CD4-positive, alpha-beta T cell treated with Interleukin-15 for 1 hour (primary cell): Measurements from ENCODE around the gene VPS26C.
"Not testable (repeated sequence)": the region's sequence is repeated elsewhere in the genome, so short reads cannot be mapped to it uniquely, and the experiment has no call there.

Experiments used
- DNase-seq: peaks from one replicate; pipeline ENCODE4 v3.0.0-alpha.2; 2020

Gene VPS26C

DNA sequence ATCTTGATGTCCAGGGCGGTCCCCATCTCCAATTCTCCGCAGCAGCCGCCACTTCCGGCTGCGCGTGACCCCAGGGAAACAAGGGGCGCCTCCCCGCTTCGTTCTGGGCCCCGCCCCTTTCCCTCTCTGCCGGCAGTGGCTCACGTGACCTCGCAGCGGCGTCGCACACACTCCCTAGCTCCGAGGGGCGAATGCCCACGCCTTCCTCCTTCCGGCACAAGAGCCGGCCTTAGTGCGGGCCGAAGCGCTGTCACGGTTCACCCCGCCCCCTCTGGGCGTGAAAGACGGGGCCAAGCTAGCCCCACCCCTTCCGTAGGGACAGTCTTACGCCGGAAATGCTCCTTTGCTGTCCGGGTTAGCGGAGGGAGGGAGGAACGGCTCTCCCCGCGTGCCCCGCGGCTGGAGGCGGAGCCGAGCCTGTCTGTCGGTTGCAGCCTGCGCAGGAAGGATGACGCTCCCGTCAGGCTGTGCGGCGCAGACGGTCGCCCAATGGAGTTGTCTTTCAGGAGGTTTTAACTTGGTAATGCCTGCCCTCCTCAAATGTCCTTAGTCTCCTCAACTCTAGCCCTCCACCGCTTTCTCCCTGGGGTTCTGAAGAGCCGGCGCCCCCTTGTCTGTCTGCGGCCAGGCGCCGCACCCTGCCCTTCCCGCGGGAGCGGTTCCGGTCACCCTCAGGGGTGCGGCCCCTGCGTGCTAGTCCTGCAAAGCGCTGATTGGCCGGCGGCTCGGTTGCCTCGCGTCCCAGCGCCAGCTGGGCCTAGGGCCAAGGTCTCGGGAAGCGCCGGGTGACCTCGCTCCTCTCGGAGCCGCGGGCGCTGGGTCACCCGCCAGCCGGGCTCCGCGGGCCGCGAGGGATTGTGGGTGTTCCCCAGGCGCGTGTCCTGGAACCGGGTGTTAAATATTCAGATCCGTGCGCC lies at the start of gene VPS26C:
VPS26C (minus strand) TSS at position 66 of the 917 bp plus-strand sequence; CDS start at position 26, 40 bp downstream.
- peak; percentile 100 for DNase-seq

DNA sequence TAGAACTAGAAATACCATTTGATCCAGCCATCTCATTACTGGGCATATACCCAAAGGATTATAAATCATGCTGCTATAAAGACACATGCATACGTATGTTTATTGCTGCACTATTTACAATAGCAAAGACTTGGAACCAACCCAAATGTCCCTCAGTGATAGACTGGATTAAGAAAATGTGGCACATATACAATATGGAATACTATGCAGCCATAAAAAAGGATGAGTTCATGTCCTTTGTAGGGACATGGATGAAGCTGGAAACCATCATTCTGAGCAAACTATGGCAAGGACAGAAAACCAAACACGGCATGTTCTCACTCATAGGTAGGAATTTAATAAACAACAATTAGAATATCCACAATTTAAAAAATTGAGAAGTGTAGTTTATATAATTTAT lies 48.9 kb upstream of the VPS26C start:
- DNase-seq = not testable (repeated sequence)

DNA sequence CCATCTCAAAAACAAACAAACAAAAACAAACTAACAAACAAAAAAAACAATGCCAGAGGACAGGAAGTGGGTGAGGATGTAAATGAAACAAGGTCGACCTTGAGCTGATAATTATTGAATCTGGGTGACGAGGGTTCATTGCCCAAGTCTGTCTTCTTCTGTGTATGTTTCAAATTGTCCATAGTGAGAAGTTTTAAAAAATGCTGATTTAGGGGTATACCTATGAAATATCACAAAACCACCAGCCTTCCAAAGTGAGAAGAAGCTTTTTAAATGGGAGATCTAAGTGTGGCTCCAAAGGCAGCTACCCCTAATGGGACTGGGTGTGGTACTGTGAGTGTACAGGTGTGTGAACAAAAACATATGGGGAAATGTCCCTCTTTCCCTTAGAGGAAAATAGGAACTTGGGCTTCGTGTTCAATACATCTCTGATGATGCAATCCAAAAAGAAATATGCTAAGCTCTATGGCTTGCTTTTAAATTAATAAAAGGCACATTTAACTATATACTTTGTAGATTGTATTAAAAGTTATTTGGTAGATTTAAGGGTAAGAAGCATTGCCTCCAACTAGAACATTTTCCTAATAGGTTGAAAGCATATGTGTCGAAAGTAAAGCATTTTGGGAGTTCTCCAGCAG lies 33.1 kb upstream of the VPS26C start:
- no peak for DNase-seq

DNA sequence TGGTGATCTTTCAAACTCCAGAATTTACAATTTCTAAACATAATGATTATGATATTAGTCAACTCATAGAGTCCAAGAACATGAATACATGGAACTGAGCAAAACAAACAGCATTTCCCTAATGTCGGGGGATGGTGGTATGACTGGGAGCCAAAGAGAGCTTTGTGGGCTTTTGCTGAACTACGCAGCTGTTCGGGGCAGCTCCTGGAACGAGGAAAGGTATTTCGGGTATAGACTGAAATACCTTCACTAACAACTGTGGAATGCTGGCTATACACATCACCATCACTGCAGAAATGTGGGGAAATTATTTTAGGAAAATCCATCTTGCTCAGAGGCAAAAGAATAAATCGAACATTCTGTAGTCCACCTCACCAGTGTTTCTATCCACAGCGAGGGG lies 30.2 kb upstream of the VPS26C start:
- no peak for DNase-seq

DNA sequence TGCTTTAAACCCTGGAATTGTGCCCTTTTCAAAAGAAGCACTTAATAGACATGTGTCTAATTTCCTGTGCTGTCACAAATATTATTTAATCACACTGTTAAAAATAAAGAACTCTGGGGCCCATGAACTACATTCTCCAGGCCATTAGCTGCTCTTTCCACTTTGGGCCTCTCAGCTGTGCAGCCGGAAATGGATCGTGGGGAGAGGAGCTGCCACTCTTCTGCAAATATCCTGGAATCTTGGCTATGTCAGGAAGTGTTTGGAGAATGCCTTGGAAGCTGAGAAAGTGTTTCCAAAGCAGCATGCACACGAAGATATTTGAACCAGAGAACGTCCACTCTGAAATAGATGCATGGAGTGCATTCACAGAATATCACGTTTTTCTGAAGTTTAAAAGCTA lies 27.5 kb upstream of the VPS26C start:
- DNase-seq = no peak

DNA sequence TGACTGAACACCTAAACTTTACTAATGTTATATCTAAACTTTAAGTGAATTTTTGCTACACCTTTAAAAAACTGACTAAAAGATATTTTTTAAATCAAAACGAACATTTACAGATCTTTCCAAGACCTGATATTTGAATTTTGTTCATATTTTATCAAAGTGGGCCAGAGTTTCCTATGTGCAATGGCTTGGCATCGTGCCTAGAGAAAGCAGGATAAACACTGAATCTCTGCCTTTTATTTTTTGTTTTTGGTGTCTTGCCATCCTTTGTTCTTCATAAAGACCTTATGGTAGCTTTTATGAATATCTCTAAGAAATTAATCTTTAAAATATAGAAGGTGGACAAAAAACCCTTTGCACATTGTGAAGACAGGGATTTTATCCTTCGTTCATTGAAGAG lies 25.8 kb upstream of the VPS26C start:
- no peak for DNase-seq

DNA sequence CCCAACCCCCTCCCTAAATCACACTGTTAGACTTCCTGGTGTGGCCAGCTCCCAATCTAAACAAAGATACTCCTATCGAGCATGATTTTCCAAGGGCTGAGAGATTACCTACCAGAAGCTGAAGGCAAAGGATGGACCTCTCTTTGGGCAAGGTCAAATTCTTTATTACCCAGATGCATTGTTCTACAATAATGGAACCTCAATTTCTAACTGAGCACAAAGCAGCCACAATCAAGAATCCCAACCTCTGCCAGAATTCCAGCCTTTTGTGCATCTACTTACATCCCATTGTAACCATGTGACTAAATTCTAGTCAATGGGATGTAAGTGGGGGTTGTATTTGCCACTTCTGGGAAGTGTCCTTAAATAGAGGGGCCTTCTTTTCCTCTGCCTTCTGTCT lies 24.9 kb upstream of the VPS26C start:
- no peak for DNase-seq

DNA sequence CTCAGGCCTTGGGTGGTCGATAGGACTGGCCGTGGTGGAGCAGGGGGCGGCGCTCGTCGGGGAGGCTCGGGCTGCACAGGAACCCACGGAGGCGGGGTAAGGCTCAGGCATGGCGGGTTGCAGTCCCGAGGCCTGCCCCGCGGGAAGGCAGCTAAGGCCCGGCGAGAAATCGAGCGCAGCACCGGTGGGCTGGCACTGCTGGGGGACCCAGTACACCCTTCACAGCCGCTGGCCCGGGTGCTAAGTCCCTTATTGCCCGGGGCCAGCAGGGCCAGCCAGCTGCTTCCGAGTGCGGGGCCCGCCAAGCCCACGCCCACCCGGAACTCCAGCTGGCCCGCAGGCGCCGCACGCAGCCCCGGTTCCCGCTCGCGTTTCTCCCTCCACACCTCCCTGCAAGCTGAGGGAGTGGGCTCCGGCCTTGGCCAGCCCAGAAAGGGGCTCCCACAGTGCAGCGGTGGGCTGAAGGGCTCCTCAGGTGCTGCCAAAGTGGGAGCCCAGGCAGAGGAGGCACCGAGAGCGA lies 16.1 kb upstream of the VPS26C start:
- DNase-seq = not testable (repeated sequence)

DNA sequence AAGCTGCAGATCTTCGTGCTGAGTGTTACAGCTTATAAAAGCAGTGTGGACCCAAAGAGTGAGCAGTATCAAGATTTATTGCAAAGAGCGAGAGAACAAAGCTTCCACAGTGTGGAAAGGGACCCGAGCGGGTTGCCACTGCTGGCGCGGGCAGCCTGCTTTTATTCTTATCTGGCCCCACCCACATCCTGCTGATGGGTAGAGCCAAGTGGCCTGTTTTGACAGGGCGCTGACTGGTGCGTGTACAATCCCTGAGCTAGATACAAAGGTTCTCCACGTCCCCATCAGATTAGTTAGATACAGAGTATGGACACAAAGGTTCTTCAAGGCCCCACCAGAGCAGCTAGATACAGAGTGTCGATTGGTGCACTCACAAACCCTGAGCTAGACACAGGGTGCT lies 15.5 kb upstream of the VPS26C start:
- DNase-seq = peak; percentile 26

DNA sequence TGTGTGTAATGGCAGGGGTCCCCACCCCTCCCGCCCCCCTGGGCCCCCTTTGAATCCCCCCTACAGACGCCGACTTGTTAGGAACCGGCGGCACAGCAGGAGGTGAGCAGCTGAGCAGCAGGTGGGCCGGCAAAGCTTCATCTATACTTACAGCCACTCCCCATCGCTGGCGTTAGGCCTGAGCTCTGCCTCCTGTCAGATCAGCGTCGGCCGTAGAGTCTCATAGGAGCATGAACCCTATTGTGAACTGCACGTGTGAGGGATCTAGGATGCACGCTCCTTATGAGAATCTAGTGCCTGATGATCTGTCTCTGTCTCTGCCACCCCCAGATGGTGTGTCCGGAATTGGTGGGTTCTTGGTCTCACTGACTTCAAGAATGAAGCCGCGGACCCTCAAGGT lies 14.9 kb upstream of the VPS26C start:
- DNase-seq = no peak

DNA sequence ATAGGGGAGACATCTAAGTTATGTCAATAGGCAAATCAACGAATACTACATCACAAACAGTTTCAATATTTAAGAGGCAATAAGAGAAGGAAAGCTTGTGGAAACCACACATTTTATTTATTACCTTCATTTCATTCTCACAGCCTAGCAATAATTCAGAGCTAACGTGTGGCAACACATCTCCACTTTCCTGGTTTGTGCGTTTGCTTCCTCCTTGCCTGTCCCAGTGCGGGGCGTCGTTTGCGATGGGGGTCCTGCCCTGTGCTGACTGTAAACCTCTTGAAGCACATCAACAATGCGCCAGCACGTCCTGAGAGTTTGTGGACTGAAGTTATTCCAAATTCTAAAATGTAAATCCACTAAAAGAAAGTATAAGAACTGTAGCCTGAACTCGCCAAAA lies 14.4 kb upstream of the VPS26C start:
- no peak for DNase-seq

DNA sequence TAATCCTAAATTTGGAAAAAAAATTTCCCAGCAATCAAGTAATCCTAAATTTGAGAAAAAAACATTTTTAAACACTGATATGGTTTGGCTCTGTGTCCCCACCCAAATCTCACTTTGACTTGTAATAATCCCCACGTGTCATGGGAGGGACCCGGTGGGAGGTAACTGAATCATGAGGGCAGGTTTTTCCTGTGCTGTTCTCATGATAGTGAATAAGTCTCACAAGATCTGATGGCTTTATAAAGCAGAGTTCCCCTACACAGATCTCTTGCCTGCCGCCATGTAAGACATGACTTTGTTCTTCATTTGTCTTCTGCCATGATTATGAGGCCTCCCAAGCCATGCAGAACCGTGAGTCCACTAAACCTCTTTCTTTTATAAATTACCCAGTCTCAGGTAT lies 12.1 kb upstream of the VPS26C start:
- not testable (repeated sequence) for DNase-seq

DNA sequence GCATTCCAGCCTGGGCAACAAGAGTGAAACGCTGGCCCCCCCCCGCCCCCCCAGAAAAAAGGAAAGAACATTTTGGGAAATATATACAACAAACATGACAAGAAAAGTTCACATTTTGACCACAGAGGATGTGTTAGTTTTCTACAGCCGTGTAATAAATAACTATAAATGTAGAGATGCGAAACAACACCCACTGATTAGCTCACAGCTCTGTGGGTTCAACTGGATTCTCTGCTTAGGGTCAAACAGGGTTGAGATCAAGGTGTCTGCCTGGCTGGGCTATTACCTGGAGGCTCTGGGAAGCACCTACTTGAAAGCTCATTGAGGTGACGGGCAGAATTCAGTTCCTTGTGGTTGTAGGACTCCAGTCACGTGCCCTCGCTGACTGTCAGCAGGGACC lies 11.1 kb upstream of the VPS26C start:
- DNase-seq = no peak

DNA sequence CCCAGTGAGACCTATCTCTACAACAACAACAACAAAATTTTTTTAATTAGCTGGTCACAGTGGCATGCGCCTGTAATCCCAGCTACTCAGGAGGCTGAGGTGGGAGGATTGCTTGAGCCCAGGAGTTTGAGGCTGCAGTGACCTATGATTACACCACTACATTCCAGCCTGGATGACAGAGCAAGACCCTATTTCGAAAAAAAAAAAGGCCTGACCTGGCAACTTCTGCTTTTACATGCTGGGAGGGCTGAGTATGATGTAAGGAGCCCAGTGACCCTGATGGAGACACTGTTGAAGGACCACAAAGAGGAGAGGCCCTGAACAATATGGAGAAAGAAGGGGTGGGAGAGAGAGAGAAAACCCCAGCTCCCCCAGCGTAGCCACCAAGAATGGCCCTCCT lies 9.2 kb upstream of the VPS26C start:
- DNase-seq = no peak

DNA sequence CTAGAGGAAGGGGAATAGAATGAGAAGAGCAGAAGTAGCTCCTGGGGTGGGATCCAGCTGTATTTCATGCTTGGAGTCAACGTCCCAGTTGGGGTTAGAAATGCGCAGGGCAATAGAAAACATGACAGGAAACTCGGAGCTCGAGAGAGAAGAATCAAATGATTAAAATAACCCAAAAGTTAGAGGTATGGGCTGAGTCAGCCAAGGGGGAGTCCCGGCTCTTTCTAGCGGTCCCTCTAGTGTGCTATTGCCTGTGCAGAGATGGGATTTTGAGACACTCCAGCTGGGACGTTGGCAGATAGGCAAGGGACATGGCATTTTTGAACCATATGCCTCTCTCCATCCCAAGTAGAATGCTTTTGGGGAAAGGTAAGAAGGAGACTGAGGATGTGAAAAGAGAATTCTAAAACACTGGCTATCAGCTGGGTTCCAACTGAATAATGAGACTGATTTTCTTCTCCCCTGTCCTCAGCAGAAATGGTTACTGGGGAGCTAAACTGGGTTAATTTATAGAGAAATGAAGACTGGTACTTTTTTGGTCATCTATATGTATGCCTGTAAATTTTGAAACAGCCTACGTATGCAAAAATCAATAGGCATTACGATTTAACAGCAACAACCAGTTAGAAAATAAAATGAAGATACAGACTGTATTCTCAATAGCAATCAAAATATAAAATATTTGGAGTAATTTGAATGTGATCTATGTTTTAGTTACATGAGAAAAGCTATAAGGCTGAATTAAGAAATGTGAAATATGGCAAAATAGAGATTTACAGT lies 7.0 kb upstream of the VPS26C start:
- DNase-seq = no peak

DNA sequence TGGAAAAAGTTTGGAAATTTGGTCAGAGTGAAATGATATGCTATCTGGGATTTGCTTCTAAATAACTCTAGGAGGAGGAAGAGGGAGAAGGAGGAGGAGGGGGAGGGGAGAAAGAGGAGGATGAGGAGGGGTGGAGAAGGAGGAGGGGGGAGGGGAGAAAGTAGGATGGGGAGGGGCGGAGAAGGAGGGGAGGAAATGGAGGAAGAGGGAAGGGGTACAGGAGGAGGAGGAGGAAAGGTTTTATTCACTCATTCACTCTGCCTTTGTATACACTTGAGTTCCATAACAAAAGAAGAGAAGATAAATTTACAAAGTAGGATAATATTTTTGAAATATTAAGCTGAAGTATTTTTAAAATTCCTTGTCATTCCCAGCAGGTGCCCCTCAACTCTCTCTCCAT lies 6.3 kb upstream of the VPS26C start:
- DNase-seq = no peak

DNA sequence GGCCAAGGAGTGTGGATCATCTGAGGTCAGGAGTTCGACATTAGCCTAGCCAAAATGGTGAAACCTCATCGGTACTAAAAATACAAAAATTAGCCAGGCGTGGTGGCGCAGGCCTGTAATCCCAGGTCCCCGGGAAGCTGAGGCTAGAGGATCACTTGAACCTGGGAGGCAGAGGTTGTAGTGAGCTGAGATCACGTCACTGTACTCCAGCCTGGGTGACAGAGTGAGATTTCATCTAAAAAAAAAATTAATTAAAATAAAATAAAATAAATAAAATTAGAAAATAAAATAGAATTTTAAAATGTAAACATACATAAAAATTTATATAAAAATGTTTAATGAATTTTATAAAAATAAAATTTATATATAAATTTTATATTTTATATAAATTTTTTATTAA lies 5.8 kb upstream of the VPS26C start:
- no peak for DNase-seq

DNA sequence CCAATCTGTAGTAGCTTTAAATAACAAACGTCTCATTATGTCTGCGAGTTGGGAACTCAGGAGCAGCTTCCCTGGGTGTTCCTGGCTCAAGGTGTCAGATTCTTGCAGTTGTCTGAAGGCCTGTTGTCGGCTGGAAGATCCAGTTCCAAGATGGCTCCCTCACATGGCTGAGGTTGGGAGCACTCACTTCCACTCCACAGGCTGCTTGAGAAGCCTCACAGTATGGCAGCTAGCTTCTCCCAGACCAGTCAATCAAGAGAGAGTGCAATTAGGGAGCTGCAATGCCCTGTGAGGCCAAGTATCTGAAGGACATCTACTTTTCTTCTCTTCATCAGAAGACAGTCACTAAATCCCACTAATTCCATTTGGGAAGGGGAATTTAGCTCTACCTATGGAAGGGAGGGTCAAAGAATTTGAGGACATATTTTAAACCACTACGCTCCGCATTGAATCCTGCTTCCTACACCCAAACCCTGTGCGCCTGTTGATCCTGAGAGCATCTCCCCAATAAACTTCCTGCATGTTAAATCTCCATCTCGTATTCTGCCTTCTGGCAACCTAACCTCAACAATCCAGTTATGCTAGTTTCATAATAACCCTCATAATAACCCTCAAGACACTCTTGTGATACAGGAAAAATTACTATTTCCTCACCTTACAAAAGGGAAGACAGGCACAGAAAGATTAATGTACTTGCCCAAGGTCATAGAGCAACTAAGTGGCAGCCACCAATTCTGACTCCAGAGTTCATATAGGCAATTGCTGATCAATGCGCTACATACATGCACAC lies 3.6 kb upstream of the VPS26C start:
- no peak for DNase-seq

DNA sequence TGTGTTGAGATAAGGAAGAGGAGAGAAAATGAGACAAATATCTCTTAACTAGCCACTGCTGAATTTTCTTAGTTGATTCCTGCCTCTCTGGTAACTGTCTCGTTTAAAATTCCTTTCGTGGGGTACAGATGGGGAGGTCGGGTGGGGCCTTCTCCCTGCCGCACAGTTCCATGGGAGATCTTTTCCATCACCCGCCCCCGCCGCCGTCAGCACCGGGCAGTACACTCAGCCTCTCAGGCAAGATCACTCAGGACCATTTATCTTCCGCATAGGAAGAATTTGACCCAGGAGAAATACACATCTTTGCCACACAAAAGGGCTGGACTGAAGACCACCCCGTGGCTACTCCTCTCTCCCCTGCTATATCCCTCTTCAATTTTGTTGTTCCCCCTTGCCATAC lies 2.3 kb upstream of the VPS26C start:
- DNase-seq = no peak

DNA sequence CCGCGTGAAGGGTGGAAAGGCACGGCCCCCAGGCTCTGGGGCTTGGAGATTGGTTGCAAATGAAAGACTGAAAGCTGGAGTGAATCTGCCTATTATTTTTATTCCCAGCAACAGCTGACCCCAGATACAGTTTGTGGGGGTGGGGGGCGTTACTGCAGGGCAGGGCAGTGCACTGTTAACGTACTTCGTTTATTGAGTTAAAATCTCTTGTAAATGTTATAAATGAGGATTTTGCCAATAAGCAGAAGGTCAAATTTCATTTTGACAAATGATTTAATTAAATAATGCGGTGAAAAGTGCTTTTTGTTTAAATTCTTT lies 1.0 kb upstream of the VPS26C start:
- no peak for DNase-seq

DNA sequence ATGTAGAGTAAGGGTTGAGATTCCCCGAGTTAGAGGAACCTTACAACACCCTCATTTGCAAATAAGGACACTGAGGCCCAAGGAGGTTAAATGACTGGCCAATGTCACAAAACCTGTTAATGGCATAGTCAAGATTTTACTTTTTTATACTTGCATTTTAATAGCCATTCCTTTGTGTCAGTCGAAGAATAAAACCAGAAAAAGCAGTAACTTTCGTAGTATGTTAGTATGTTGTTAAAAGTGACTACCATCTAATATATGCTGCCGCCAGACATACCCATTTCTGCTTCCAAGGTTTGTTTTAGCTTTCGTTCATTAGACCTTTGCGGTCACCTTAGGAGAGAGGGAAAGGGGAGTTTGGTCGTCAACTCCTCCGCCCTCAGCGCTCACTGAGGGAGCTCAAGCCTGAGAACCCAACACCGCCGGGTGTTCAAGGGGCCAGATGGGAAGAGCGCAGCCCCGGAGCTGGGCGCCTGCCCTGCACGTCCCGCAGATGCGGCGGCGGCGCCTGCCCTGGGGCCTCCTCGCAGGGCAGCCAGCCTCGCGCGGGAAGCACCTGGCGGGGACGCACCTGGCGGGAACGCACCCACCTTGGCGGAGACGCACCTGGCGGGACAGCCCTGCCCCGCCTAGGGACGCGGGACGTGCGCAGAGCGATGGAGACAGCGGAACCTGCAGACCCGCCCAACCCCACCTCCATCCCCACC lies 466 bp downstream of the VPS26C start:
- no peak for DNase-seq

DNA sequence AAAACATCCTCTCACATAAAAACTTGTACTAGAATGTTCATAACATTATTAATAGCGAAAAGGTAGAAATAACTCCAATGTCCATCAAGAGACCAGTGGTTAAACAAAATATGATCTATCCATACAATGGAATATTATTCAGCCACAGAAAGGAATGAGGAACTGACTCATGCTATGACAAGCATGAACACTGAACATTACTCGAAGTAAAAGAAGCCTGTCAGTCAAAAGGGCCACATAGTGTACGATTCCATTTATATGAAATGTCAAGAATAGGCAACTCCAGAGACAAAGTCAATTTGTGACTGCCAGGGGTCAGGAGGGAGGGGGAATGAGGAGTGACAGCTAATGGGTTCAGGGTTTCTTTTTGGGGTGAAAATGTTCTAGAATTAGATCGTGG lies 2.3 kb downstream of the VPS26C start:
- no peak for DNase-seq
